ENCODE results near the gene HBP1. TPM values are rescaled to one million over a fixed set of nuclear protein-coding genes. Genes with fewer than 3 reads are reported as not detected.
A peak's percentile ranks its signal among the peaks of the same experiment; 100 is the strongest.

The HBP1 gene
- total and polyA plus RNA-seq, 7 donors = 34.2 to 172 (median 104) TPM

GRCh38 chr7:107173691-107174406 is 5.0 kb downstream of the HBP1 start:
- 59 to 63% methylated on average over 4 of the region's 4 CpGs for WGBS, 2 donors
- intact Hi-C loops (cut with DNase I) = no loop called here
- H3K4me1 ChIP-seq = peaks cover 0 to 80% (median 63%) of the 10 kb centered on the region in 4 donors

GRCh38 chr7:107179326-107180164 is 10.7 kb downstream of the HBP1 start:
- Histone ChIP-seq H3K27ac (peak overlapping the region in 2 of 4 donors; percentile 26 to 44), H3K4me1 (peaks cover 0 to 64% (median 48%) of the 10 kb centered on the region in 4 donors), H3K9me3 (no peaks in the 10 kb centered on the region), H3K36me3 (peaks cover 0 to 48% (median 8%) of the 10 kb centered on the region in 4 donors), H3K4me3 (no peak overlapping the region), H3K27me3 (no peaks in the 10 kb centered on the region)
- DNase-seq = no peak
- TF ChIP-seq CTCF (IDR thresholded peaks at IDR 0.05) (no peak), POLR2A (IDR thresholded peaks at IDR 0.05) (no peak), POLR2AphosphoS5 (IDR thresholded peaks at IDR 0.05) (no peak), EP300 (IDR thresholded peaks at IDR 0.05) (no peak)
- intact Hi-C loops (cut with DNase I) = no loop called here
- WGBS, 2 donors = 69 to 86% methylated on average over 14 of the region's 14 CpGs

More at GRCh38 chr7:107173691-107174406, 5.0 kb downstream of the HBP1 start:
- H3K9me3 ChIP-seq = no peaks in the 10 kb centered on the region
- no peaks in the 10 kb centered on the region for H3K36me3 ChIP-seq
- no peak overlapping the region for H3K4me3 ChIP-seq
- H3K27me3 ChIP-seq = no peaks in the 10 kb centered on the region
- TF ChIP-seq POLR2AphosphoS5 (IDR thresholded peaks at IDR 0.05) (no peak), POLR2A (IDR thresholded peaks at IDR 0.05) (no peak), EP300 (IDR thresholded peaks at IDR 0.05) (no peak), CTCF (IDR thresholded peaks at IDR 0.05) (no peak)
- H3K27ac ChIP-seq = no peak overlapping the region
- no peak for DNase-seq

GRCh38 chr7:107180378-107180777 is 11.6 kb downstream of the HBP1 start:
- TF ChIP-seq POLR2A (IDR thresholded peaks at IDR 0.05) = no peak
- TF ChIP-seq EP300 (IDR thresholded peaks at IDR 0.05) = no peak
- TF ChIP-seq POLR2AphosphoS5 (IDR thresholded peaks at IDR 0.05) = no peak
- no peak for TF ChIP-seq CTCF (IDR thresholded peaks at IDR 0.05)
- H3K4me3 ChIP-seq = no peak overlapping the region
- H3K27ac ChIP-seq = peak overlapping the region in 3 of 4 donors; percentile 22 to 44 (median 26)
- WGBS, 2 donors = 4 to 27% methylated on average over 1 of the region's 1 CpG
- no peaks in the 10 kb centered on the region for H3K27me3 ChIP-seq
- intact Hi-C loops (cut with DNase I) = no loop called here
- H3K9me3 ChIP-seq = no peaks in the 10 kb centered on the region
- H3K4me1 ChIP-seq = peaks cover 0 to 56% (median 43%) of the 10 kb centered on the region in 4 donors
- no peak for DNase-seq
- peaks cover 0 to 56% (median 8%) of the 10 kb centered on the region in 4 donors for H3K36me3 ChIP-seq

GRCh38 chr7:107181172-107181571 is 12.4 kb downstream of the HBP1 start:
- intact Hi-C loops (cut with DNase I) = no loop called here
- peaks cover under 1 to 63% (median 11%) of the 10 kb centered on the region in 4 donors for H3K36me3 ChIP-seq
- H3K4me3 ChIP-seq = no peak overlapping the region
- H3K27ac ChIP-seq = peak overlapping the region in 2 of 4 donors; percentile 26 to 44
- no peaks in the 10 kb centered on the region for H3K27me3 ChIP-seq
- 91 to 97% methylated on average over 5 of the region's 5 CpGs for whole genome bisulfite sequencing, 2 donors
- TF ChIP-seq POLR2A (IDR thresholded peaks at IDR 0.05) = no peak
- no peak for DNase-seq
- H3K9me3 ChIP-seq = no peaks in the 10 kb centered on the region
- peaks cover 0 to 51% (median 39%) of the 10 kb centered on the region in 4 donors for H3K4me1 ChIP-seq

GRCh38 chr7:107185716-107186115 is 16.9 kb downstream of the HBP1 start:
- no peaks in the 10 kb centered on the region for H3K9me3 ChIP-seq
- 33 to 64% methylated on average over 4 of the region's 4 CpGs for WGBS, 2 donors
- H3K27ac ChIP-seq = no peak overlapping the region
- DNase-seq = no peak
- TF ChIP-seq CTCF (IDR thresholded peaks at IDR 0.05) (no peak), EP300 (IDR thresholded peaks at IDR 0.05) (no peak), POLR2A (IDR thresholded peaks at IDR 0.05) (no peak), POLR2AphosphoS5 (IDR thresholded peaks at IDR 0.05) (no peak)
- intact Hi-C loops (cut with DNase I) = no loop called here
- no peaks in the 10 kb centered on the region for H3K27me3 ChIP-seq
- H3K36me3 ChIP-seq = peaks cover 15 to 99% (median 34%) of the 10 kb centered on the region in 4 donors
- H3K4me1 ChIP-seq = peaks cover 0 to 16% (median 7%) of the 10 kb centered on the region in 4 donors
- H3K4me3 ChIP-seq = no peak overlapping the region

Data from sigmoid colon (tissue), 7 donors.